ENCODE measurements around the gene CACNA1D.
A peak's percentile ranks its signal among the peaks of the same experiment; 100 is the strongest.

Gene CACNA1D

GRCh38 chr3:53583161-53583690 lies 88.8 kb downstream of the CACNA1D start:
- H3K4ac ChIP-seq (ENCODE audit: low read depth, low read length) = no peak overlapping the region
- no peak overlapping the region for H3K27ac ChIP-seq (ENCODE audit: low read depth, low read length)
- H3K79me2 ChIP-seq (ENCODE audit: control insufficient read depth, insufficient read depth, low read length) = no peaks in the 10 kb centered on the region
- H3K4me1 ChIP-seq (ENCODE audit: control insufficient read depth, low read depth, low read length) = peaks cover 4% of the 10 kb centered on the region
- H3K18ac ChIP-seq (ENCODE audit: low read length) = no peak overlapping the region
- H3K4me2 ChIP-seq (ENCODE audit: low read length) = no peak overlapping the region
- no peak overlapping the region for H2AK5ac ChIP-seq (ENCODE audit: low read length)
- no peak overlapping the region for H2BK120ac ChIP-seq (ENCODE audit: low read depth, low read length)
- H3K9ac ChIP-seq (ENCODE audit: low read length) = no peak overlapping the region
- no peak overlapping the region for H4K8ac ChIP-seq (ENCODE audit: low read depth, low read length)
- no peak overlapping the region for H3K23ac ChIP-seq (ENCODE audit: low read length)
- H2BK15ac ChIP-seq (replicated peaks; ENCODE audit: low read depth) = no peak overlapping the region
- H3K27me3 ChIP-seq (ENCODE audit: insufficient read depth, low read length, poor library complexity) = no peaks in the 10 kb centered on the region
- H3K56ac ChIP-seq (ENCODE audit: low read length) = no peak overlapping the region
- H3K36me3 ChIP-seq (ENCODE audit: control insufficient read depth, insufficient read depth, low read length) = no peaks in the 10 kb centered on the region
- no CpG with 5 or more reads among the region's 2 CpGs for WGBS (ENCODE audit: extremely low coverage, insufficient coverage, low lambda C conversion rate)
- no peak for DNase-seq
- H3K4me3 ChIP-seq (ENCODE audit: low read length) = no peak overlapping the region
- no peak overlapping the region for H4K5ac ChIP-seq (ENCODE audit: low read length)
- H2BK5ac ChIP-seq (ENCODE audit: low read length) = no peak overlapping the region
- H3K79me1 ChIP-seq (ENCODE audit: low read length) = no peaks in the 10 kb centered on the region

- WGBS (ENCODE audit: extremely low coverage, insufficient coverage, low lambda C conversion rate) = no CpG with 5 or more reads among the region's 2 CpGs
- Histone ChIP-seq H4K8ac (ENCODE audit: low read depth, low read length) (no peak overlapping the region), H3K23ac (ENCODE audit: low read length) (no peak overlapping the region), H3K4me3 (ENCODE audit: low read length) (no peak overlapping the region), H3K79me1 (ENCODE audit: low read length) (no peaks in the 10 kb centered on the region), H2BK5ac (ENCODE audit: low read length) (no peak overlapping the region), H3K4me2 (ENCODE audit: low read length) (no peak overlapping the region), H4K5ac (ENCODE audit: low read length) (no peak overlapping the region), H2AK5ac (ENCODE audit: low read length) (no peak overlapping the region), H3K9ac (ENCODE audit: low read length) (no peak overlapping the region), H3K79me2 (ENCODE audit: control insufficient read depth, insufficient read depth, low read length) (no peaks in the 10 kb centered on the region), H3K36me3 (ENCODE audit: control insufficient read depth, insufficient read depth, low read length) (no peaks in the 10 kb centered on the region), H3K4ac (ENCODE audit: low read depth, low read length) (no peak overlapping the region), H2BK120ac (ENCODE audit: low read depth, low read length) (no peak overlapping the region), H2BK15ac (replicated peaks; ENCODE audit: low read depth) (no peak overlapping the region), H3K27me3 (ENCODE audit: insufficient read depth, low read length, poor library complexity) (no peaks in the 10 kb centered on the region), H3K56ac (ENCODE audit: low read length) (no peak overlapping the region), H3K4me1 (ENCODE audit: control insufficient read depth, low read depth, low read length) (no peaks in the 10 kb centered on the region), H3K18ac (ENCODE audit: low read length) (no peak overlapping the region), H3K27ac (ENCODE audit: low read depth, low read length) (no peak overlapping the region)
- DNase-seq = no peak
These were observed 90.6 kb downstream of the CACNA1D start for GRCh38 chr3:53585049-53585448.

DNA sequence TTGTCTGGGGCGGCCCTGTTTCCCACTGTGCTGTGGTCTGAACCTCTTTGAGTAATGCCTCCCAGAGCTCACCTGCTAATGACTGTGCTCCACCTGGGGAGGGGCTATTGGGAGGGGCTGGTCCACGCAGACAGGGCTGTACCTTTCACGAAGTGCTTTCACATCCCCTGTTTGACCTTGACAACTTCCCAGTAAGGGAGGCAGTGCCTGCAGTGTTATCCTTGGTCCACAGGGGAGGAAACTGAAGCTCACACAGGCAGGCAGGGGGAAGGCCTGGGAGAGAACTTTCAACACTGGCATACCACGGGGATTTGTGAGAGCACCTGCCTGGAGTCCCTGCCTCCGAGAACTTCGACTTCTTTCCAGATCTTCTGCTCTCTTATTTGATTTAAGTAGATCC lies 91.2 kb downstream of the CACNA1D start:
- no CpG with 5 or more reads among the region's 6 CpGs for WGBS (ENCODE audit: extremely low coverage, insufficient coverage, low lambda C conversion rate)
- no peak overlapping the region for H3K4me2 ChIP-seq (ENCODE audit: low read length)

GRCh38 chr3:53588122-53588521 lies 93.7 kb downstream of the CACNA1D start:
- WGBS (ENCODE audit: extremely low coverage, insufficient coverage, low lambda C conversion rate) = no CpG with 5 or more reads among the region's 4 CpGs
- Histone ChIP-seq H3K56ac (ENCODE audit: low read length) (no peak overlapping the region), H3K23ac (ENCODE audit: low read length) (no peak overlapping the region), H4K5ac (ENCODE audit: low read length) (no peak overlapping the region), H3K4ac (ENCODE audit: low read depth, low read length) (no peak overlapping the region), H3K79me2 (ENCODE audit: control insufficient read depth, insufficient read depth, low read length) (no peaks in the 10 kb centered on the region), H2BK5ac (ENCODE audit: low read length) (no peak overlapping the region), H2AK5ac (ENCODE audit: low read length) (no peak overlapping the region), H3K4me2 (ENCODE audit: low read length) (no peak overlapping the region), H2BK120ac (ENCODE audit: low read depth, low read length) (no peak overlapping the region), H2BK15ac (replicated peaks; ENCODE audit: low read depth) (no peak overlapping the region), H3K27ac (ENCODE audit: low read depth, low read length) (no peak overlapping the region), H3K4me1 (ENCODE audit: control insufficient read depth, low read depth, low read length) (no peaks in the 10 kb centered on the region), H3K9ac (ENCODE audit: low read length) (no peak overlapping the region), H3K18ac (ENCODE audit: low read length) (no peak overlapping the region), H3K27me3 (ENCODE audit: insufficient read depth, low read length, poor library complexity) (no peaks in the 10 kb centered on the region), H4K8ac (ENCODE audit: low read depth, low read length) (no peak overlapping the region), H3K79me1 (ENCODE audit: low read length) (no peaks in the 10 kb centered on the region), H3K36me3 (ENCODE audit: control insufficient read depth, insufficient read depth, low read length) (no peaks in the 10 kb centered on the region), H3K4me3 (ENCODE audit: low read length) (no peak overlapping the region)
- no peak for DNase-seq

More for the DNA sequence above, 91.2 kb downstream of the CACNA1D start:
- Histone ChIP-seq H3K18ac (ENCODE audit: low read length) (no peak overlapping the region), H2AK5ac (ENCODE audit: low read length) (no peak overlapping the region), H3K79me2 (ENCODE audit: control insufficient read depth, insufficient read depth, low read length) (no peaks in the 10 kb centered on the region), H3K4ac (ENCODE audit: low read depth, low read length) (no peak overlapping the region), H3K9ac (ENCODE audit: low read length) (no peak overlapping the region), H3K27me3 (ENCODE audit: insufficient read depth, low read length, poor library complexity) (no peaks in the 10 kb centered on the region), H3K56ac (ENCODE audit: low read length) (no peak overlapping the region), H3K23ac (ENCODE audit: low read length) (no peak overlapping the region), H3K27ac (ENCODE audit: low read depth, low read length) (no peak overlapping the region), H3K79me1 (ENCODE audit: low read length) (no peaks in the 10 kb centered on the region), H4K5ac (ENCODE audit: low read length) (no peak overlapping the region), H3K4me3 (ENCODE audit: low read length) (no peak overlapping the region), H2BK5ac (ENCODE audit: low read length) (no peak overlapping the region), H3K36me3 (ENCODE audit: control insufficient read depth, insufficient read depth, low read length) (no peaks in the 10 kb centered on the region), H2BK120ac (ENCODE audit: low read depth, low read length) (no peak overlapping the region), H3K4me1 (ENCODE audit: control insufficient read depth, low read depth, low read length) (no peaks in the 10 kb centered on the region), H2BK15ac (replicated peaks; ENCODE audit: low read depth) (no peak overlapping the region), H4K8ac (ENCODE audit: low read depth, low read length) (no peak overlapping the region)
- peak; percentile 21 for DNase-seq

- H3K4me3 ChIP-seq (ENCODE audit: low read length) = no peak overlapping the region
- no peak overlapping the region for H2AK5ac ChIP-seq (ENCODE audit: low read length)
- H3K18ac ChIP-seq (ENCODE audit: low read length) = no peak overlapping the region
- H2BK15ac ChIP-seq (replicated peaks; ENCODE audit: low read depth) = no peak overlapping the region
- H3K27me3 ChIP-seq (ENCODE audit: insufficient read depth, low read length, poor library complexity) = no peaks in the 10 kb centered on the region
- no peaks in the 10 kb centered on the region for H3K79me2 ChIP-seq (ENCODE audit: control insufficient read depth, insufficient read depth, low read length)
- no peaks in the 10 kb centered on the region for H3K4me1 ChIP-seq (ENCODE audit: control insufficient read depth, low read depth, low read length)
- no peak for DNase-seq
- no CpG with 5 or more reads among the region's 12 CpGs for WGBS (ENCODE audit: extremely low coverage, insufficient coverage, low lambda C conversion rate)
- H3K56ac ChIP-seq (ENCODE audit: low read length) = no peak overlapping the region
- H4K5ac ChIP-seq (ENCODE audit: low read length) = no peak overlapping the region
- no peak overlapping the region for H3K27ac ChIP-seq (ENCODE audit: low read depth, low read length)
- no peak overlapping the region for H2BK5ac ChIP-seq (ENCODE audit: low read length)
- H3K9ac ChIP-seq (ENCODE audit: low read length) = no peak overlapping the region
- no peak overlapping the region for H3K23ac ChIP-seq (ENCODE audit: low read length)
- no peak overlapping the region for H4K8ac ChIP-seq (ENCODE audit: low read depth, low read length)
- no peak overlapping the region for H3K4ac ChIP-seq (ENCODE audit: low read depth, low read length)
- H2BK120ac ChIP-seq (ENCODE audit: low read depth, low read length) = no peak overlapping the region
- H3K4me2 ChIP-seq (ENCODE audit: low read length) = no peak overlapping the region
- H3K36me3 ChIP-seq (ENCODE audit: control insufficient read depth, insufficient read depth, low read length) = no peaks in the 10 kb centered on the region
- H3K79me1 ChIP-seq (ENCODE audit: low read length) = no peaks in the 10 kb centered on the region
These were observed 94.8 kb downstream of the CACNA1D start for GRCh38 chr3:53589201-53589600.

DNA sequence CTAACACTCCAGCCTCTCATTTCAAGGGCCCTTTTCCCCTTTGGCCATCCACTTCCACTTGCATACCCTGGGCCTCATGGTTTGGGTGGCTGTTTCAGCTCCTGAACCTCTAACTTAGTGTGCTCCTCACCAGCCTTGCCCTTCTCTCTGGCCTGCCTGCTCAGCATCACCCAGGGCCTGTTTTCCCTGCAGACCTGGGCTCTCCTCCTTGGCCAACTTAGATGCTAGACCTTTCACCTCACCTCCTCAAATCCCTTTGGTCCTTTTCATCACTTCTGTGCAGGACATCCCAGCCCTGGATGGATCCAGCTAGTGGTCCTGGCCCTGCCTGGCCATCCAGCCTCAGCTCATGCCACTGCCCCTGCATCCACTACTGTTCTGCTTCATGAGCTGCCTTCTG lies 95.4 kb downstream of the CACNA1D start:
- H3K23ac ChIP-seq (ENCODE audit: low read length) = no peak overlapping the region
- no peak overlapping the region for H2BK15ac ChIP-seq (replicated peaks; ENCODE audit: low read depth)
- H2BK120ac ChIP-seq (ENCODE audit: low read depth, low read length) = no peak overlapping the region
- no peak overlapping the region for H4K5ac ChIP-seq (ENCODE audit: low read length)
- H3K27me3 ChIP-seq (ENCODE audit: insufficient read depth, low read length, poor library complexity) = no peaks in the 10 kb centered on the region
- H3K79me1 ChIP-seq (ENCODE audit: low read length) = no peaks in the 10 kb centered on the region
- no peaks in the 10 kb centered on the region for H3K4me1 ChIP-seq (ENCODE audit: control insufficient read depth, low read depth, low read length)
- H3K18ac ChIP-seq (ENCODE audit: low read length) = no peak overlapping the region
- no peak overlapping the region for H3K4me2 ChIP-seq (ENCODE audit: low read length)
- H3K4me3 ChIP-seq (ENCODE audit: low read length) = no peak overlapping the region
- H4K8ac ChIP-seq (ENCODE audit: low read depth, low read length) = no peak overlapping the region
- DNase-seq = no peak
- no peak overlapping the region for H3K9ac ChIP-seq (ENCODE audit: low read length)
- H2BK5ac ChIP-seq (ENCODE audit: low read length) = no peak overlapping the region
- no peaks in the 10 kb centered on the region for H3K79me2 ChIP-seq (ENCODE audit: control insufficient read depth, insufficient read depth, low read length)
- H3K36me3 ChIP-seq (ENCODE audit: control insufficient read depth, insufficient read depth, low read length) = no peaks in the 10 kb centered on the region
- no peak overlapping the region for H3K56ac ChIP-seq (ENCODE audit: low read length)
- no peak overlapping the region for H3K4ac ChIP-seq (ENCODE audit: low read depth, low read length)
- no peak overlapping the region for H2AK5ac ChIP-seq (ENCODE audit: low read length)
- no peak overlapping the region for H3K27ac ChIP-seq (ENCODE audit: low read depth, low read length)

All from mesendoderm (in vitro differentiated cells).